CD1c-positive myeloid dendritic cell (primary cell): ENCODE measurements around the gene MAN1A1.
A peak's percentile ranks its signal among the peaks of the same experiment; 100 is the strongest.

Experiments
- DNase-seq: peaks from one replicate; pipeline ENCODE4 v3.0.0-alpha.2; 2016; ENCODE audit errors: extremely low spot score

Gene MAN1A1

GRCh38 chr6:119325559-119326265, 23.8 kb downstream of the MAN1A1 start:
- DNase-seq: no peak

GRCh38 chr6:119324718-119325117, 24.8 kb downstream of the MAN1A1 start:
- DNase-seq: no peak

GRCh38 chr6:119323931-119324330, 25.6 kb downstream of the MAN1A1 start:
- DNase-seq: no peak

- no peak for DNase-seq
Observed at GRCh38 chr6:119323478-119323877, 26.1 kb downstream of the MAN1A1 start.

- DNase-seq: no peak
Observed at GRCh38 chr6:119322715-119323350, 26.7 kb downstream of the MAN1A1 start.

GRCh38 chr6:119322034-119322433, 27.5 kb downstream of the MAN1A1 start:
- no peak for DNase-seq

- no peak for DNase-seq
Observed at GRCh38 chr6:119319694-119320093, 29.9 kb downstream of the MAN1A1 start.

- DNase-seq: no peak
Observed at GRCh38 chr6:119318730-119319129, 30.8 kb downstream of the MAN1A1 start.

- DNase-seq: no peak
Observed at GRCh38 chr6:119318176-119318575, 31.4 kb downstream of the MAN1A1 start.

GRCh38 chr6:119317007-119317406, 32.6 kb downstream of the MAN1A1 start:
- DNase-seq: no peak

- DNase-seq: peak; percentile 61
Observed at GRCh38 chr6:119314885-119315272, 34.7 kb downstream of the MAN1A1 start.

GRCh38 chr6:119313937-119314884, 35.4 kb downstream of the MAN1A1 start:
- peak; percentile 58 for DNase-seq

GRCh38 chr6:119312875-119313338, 36.7 kb downstream of the MAN1A1 start:
- peak; percentile 81 for DNase-seq

GRCh38 chr6:119312441-119312840, 37.1 kb downstream of the MAN1A1 start:
- no peak for DNase-seq

- no peak for DNase-seq
Observed at GRCh38 chr6:119311514-119312142, 37.9 kb downstream of the MAN1A1 start.

- DNase-seq: peak; percentile 84
Observed at GRCh38 chr6:119310486-119311036, 39.0 kb downstream of the MAN1A1 start.

GRCh38 chr6:119308991-119309657, 40.4 kb downstream of the MAN1A1 start:
- peak; percentile 40 for DNase-seq

- peak; percentile 28 for DNase-seq
Observed at GRCh38 chr6:119308048-119308570, 41.5 kb downstream of the MAN1A1 start.

GRCh38 chr6:119307056-119307455, 42.5 kb downstream of the MAN1A1 start:
- no peak for DNase-seq

- no peak for DNase-seq
Observed at GRCh38 chr6:119306396-119306968, 43.1 kb downstream of the MAN1A1 start.
